Measurements from ENCODE around the gene PGAP3.

Gene PGAP3

GRCh38 chr17:39724731-39725130, 36.9 kb upstream of the PGAP3 start:
- no peaks in the 10 kb centered on the region for H3K9me3 ChIP-seq (replicated peaks; ENCODE audit: insufficient read depth, low read length)
- H3K36me3 ChIP-seq (replicated peaks; ENCODE audit: insufficient read depth, low read length), result no peaks in the 10 kb centered on the region
- H4K20me1 ChIP-seq (ENCODE audit: insufficient read depth, low read length), result no peaks in the 10 kb centered on the region
- peaks cover 4% of the 10 kb centered on the region; the same call in 1 of the 2 replicates for H3K4me1 ChIP-seq (ENCODE audit: low read length)
- no peaks in the 10 kb centered on the region for H3K9me2 ChIP-seq (replicated peaks; ENCODE audit: insufficient read depth, low read length)
- no peak overlapping the region for H3K4me3 ChIP-seq (ENCODE audit: low read length)
- TF ChIP-seq, protein P1, sequence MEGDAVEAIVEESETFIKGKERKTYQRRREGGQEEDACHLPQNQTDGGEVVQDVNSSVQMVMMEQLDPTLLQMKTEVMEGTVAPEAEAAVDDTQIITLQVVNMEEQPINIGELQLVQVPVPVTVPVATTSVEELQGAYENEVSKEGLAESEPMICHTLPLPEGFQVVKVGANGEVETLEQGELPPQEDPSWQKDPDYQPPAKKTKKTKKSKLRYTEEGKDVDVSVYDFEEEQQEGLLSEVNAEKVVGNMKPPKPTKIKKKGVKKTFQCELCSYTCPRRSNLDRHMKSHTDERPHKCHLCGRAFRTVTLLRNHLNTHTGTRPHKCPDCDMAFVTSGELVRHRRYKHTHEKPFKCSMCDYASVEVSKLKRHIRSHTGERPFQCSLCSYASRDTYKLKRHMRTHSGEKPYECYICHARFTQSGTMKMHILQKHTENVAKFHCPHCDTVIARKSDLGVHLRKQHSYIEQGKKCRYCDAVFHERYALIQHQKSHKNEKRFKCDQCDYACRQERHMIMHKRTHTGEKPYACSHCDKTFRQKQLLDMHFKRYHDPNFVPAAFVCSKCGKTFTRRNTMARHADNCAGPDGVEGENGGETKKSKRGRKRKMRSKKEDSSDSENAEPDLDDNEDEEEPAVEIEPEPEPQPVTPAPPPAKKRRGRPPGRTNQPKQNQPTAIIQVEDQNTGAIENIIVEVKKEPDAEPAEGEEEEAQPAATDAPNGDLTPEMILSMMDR (IDR thresholded peaks at IDR 0.05; ENCODE audit: low read length), result no peak
- TF ChIP-seq EZH2 (optimal IDR thresholded peaks at IDR 0.05; ENCODE audit: low read depth, low read length), result no peak
- TF ChIP-seq EZH2phosphoT487 (IDR thresholded peaks at IDR 0.05; ENCODE audit: low read length), result no peak
- H3K27ac ChIP-seq (ENCODE audit: low read length), result no peak overlapping the region
- H2AFZ ChIP-seq (ENCODE audit: low read length), result no peak overlapping the region
- peaks cover 19% of the 10 kb centered on the region for H3K79me2 ChIP-seq (ENCODE audit: low read length)
- H3K27me3 ChIP-seq (replicated peaks; ENCODE audit: insufficient read depth, low read length), result no peaks in the 10 kb centered on the region
- DNase-seq, result no peak
- H3K9ac ChIP-seq (ENCODE audit: low read length), result no peak overlapping the region
- no peak overlapping the region for H3K4me2 ChIP-seq (ENCODE audit: low read depth, low read length)
- no peaks in the 10 kb centered on the region for H3F3A ChIP-seq (ENCODE audit: insufficient read depth, low read length)

DNA sequence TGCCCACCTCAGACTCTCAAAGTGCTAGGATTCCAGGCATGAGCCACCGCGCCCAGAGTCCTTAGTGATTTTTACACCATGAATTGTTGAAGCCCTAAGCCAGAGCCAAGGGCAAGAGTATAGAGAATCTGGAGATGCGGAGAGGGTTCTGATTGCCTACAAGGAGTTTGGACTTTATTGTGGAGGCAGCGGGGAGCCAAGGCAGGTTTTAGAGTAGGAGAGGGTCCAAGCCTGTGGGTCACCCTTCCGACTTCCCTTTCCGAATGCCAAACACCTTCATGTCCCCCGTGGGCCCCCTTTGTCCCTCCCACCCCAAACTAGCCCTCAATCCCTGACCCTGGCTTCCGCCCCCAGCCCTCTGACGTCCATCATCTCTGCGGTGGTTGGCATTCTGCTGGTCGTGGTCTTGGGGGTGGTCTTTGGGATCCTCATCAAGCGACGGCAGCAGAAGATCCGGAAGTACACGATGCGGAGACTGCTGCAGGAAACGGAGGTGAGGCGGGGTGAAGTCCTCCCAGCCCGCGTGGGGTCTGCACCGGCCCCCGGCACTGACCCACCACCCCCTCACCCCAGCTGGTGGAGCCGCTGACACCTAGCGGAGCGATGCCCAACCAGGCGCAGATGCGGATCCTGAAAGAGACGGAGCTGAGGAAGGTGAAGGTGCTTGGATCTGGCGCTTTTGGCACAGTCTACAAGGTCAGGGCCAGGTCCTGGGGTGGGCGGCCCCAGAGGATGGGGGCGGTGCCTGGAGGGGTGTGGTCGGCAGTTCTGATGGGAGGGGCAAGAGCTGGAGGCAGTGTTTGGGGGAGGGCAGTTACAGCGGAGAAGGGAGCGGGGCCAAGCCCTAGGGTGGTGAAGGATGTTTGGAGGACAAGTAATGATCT, 35.4 kb upstream of the PGAP3 start:
- no peaks in the 10 kb centered on the region for H3K9me3 ChIP-seq (replicated peaks; ENCODE audit: insufficient read depth, low read length)
- H3K4me1 ChIP-seq (ENCODE audit: low read length), result no peaks in the 10 kb centered on the region
- no peaks in the 10 kb centered on the region for H4K20me1 ChIP-seq (ENCODE audit: insufficient read depth, low read length)
- no peaks in the 10 kb centered on the region for H3K27me3 ChIP-seq (replicated peaks; ENCODE audit: insufficient read depth, low read length)
- no peaks in the 10 kb centered on the region for H3K36me3 ChIP-seq (replicated peaks; ENCODE audit: insufficient read depth, low read length)
- DNase-seq, result no peak
- no peaks in the 10 kb centered on the region for H3K9me2 ChIP-seq (replicated peaks; ENCODE audit: insufficient read depth, low read length)
- no peak for TF ChIP-seq EZH2 (optimal IDR thresholded peaks at IDR 0.05; ENCODE audit: low read depth, low read length)
- TF ChIP-seq, protein P1 (IDR thresholded peaks at IDR 0.05; ENCODE audit: low read length), result no peak
- no peak for TF ChIP-seq EZH2phosphoT487 (IDR thresholded peaks at IDR 0.05; ENCODE audit: low read length)
- no peak overlapping the region for H3K4me3 ChIP-seq (ENCODE audit: low read length)
- no peak overlapping the region for H3K27ac ChIP-seq (ENCODE audit: low read length)
- H3F3A ChIP-seq (ENCODE audit: insufficient read depth, low read length), result no peaks in the 10 kb centered on the region
- peaks cover 5% of the 10 kb centered on the region; the same call in 1 of the 2 replicates for H3K79me2 ChIP-seq (ENCODE audit: low read length)
- H2AFZ ChIP-seq (ENCODE audit: low read length), result no peak overlapping the region
- H3K9ac ChIP-seq (ENCODE audit: low read length), result no peak overlapping the region
- no peak overlapping the region for H3K4me2 ChIP-seq (ENCODE audit: low read depth, low read length)

DNA sequence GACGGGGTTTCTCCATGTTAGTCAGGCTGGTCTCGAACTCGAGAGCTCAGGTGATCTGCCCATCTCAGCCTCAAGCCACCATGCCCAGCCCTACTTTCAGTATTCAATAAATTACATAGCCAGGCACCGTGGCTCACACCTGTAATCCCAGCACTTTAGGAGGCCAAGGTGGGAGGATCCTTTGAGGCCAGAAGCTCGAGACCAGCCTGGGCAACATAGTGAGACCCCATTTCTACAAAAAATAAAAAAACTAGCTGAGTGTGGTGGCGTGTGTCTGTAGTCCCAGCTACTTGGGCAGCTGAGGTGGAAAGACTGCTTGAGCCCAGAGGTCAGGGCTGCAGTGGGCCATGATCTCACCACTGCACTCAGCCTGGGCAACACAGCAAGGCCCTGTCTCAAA, 34.2 kb upstream of the PGAP3 start:
- Histone ChIP-seq H3K4me3 (ENCODE audit: low read length) (no peak overlapping the region), H3K4me1 (ENCODE audit: low read length) (no peaks in the 10 kb centered on the region), H2AFZ (ENCODE audit: low read length) (no peak overlapping the region), H3F3A (ENCODE audit: insufficient read depth, low read length) (no peaks in the 10 kb centered on the region), H3K79me2 (ENCODE audit: low read length) (no peaks in the 10 kb centered on the region), H3K9ac (ENCODE audit: low read length) (no peak overlapping the region), H3K27me3 (replicated peaks; ENCODE audit: insufficient read depth, low read length) (no peaks in the 10 kb centered on the region), H3K4me2 (ENCODE audit: low read depth, low read length) (no peak overlapping the region), H4K20me1 (ENCODE audit: insufficient read depth, low read length) (no peaks in the 10 kb centered on the region), H3K9me2 (replicated peaks; ENCODE audit: insufficient read depth, low read length) (no peaks in the 10 kb centered on the region), H3K27ac (ENCODE audit: low read length) (no peak overlapping the region), H3K9me3 (replicated peaks; ENCODE audit: insufficient read depth, low read length) (no peaks in the 10 kb centered on the region), H3K36me3 (replicated peaks; ENCODE audit: insufficient read depth, low read length) (no peaks in the 10 kb centered on the region)
- no peak for TF ChIP-seq EZH2 (optimal IDR thresholded peaks at IDR 0.05; ENCODE audit: low read depth, low read length)
- TF ChIP-seq EZH2phosphoT487 (IDR thresholded peaks at IDR 0.05; ENCODE audit: low read length), result no peak
- TF ChIP-seq, protein P1 (IDR thresholded peaks at IDR 0.05; ENCODE audit: low read length), result no peak
- DNase-seq, result no peak

Data from MM.1S (cell line).